Adipocyte (in vitro differentiated cells): ENCODE results near the gene LBH.
A peak's percentile ranks its signal among the peaks of the same experiment; 100 is the strongest.

ENCODE experiments used
- DNase-seq: peaks from one replicate; pipeline ENCODE4 v3.0.0-alpha.2; 2015; ENCODE audit warnings: low read depth
- H3K27me3 ChIP-seq: replicated peaks from 2 replicates; pipeline ENCODE4 v1.7.0; 2013; ENCODE audit warnings: mild to moderate bottlenecking, low read length, moderate library complexity; ENCODE audit not compliant: control insufficient read depth, insufficient read depth
- H3K36me3 ChIP-seq: 2 replicates; pipeline ENCODE4 v1.7.0; 2013; ENCODE audit warnings: low read length, mild to moderate bottlenecking, moderate library complexity; ENCODE audit not compliant: control insufficient read depth, insufficient read depth, severe bottlenecking
- H3K4me1 ChIP-seq: 2 replicates; pipeline ENCODE4 v1.7.0; 2013; ENCODE audit warnings: mild to moderate bottlenecking, low read length, moderate library complexity; ENCODE audit not compliant: control insufficient read depth, insufficient read depth
- H3K4me3 ChIP-seq: 2 replicates; pipeline ENCODE4 v1.7.0; 2013; ENCODE audit warnings: mild to moderate bottlenecking, low read length, moderate library complexity
- H3K9ac ChIP-seq: 2 replicates; pipeline ENCODE4 v1.7.0; 2013; ENCODE audit warnings: mild to moderate bottlenecking, low read length, moderate library complexity
- H3K9me3 ChIP-seq: 2 replicates; pipeline ENCODE4 v1.7.0; 2013; ENCODE audit warnings: mild to moderate bottlenecking, low read length, moderate library complexity; ENCODE audit not compliant: control insufficient read depth

Gene LBH

GRCh38 chr2:30217644-30218337 lies 13.5 kb upstream of the LBH start:
- no peaks in the 10 kb centered on the region for H3K9me3 ChIP-seq
- no peak overlapping the region for H3K4me3 ChIP-seq
- DNase-seq, result no peak
- H3K36me3 ChIP-seq, result no peaks in the 10 kb centered on the region
- peaks cover 45% of the 10 kb centered on the region for H3K27me3 ChIP-seq
- H3K9ac ChIP-seq, result no peak overlapping the region
- H3K4me1 ChIP-seq, result peaks cover 15% of the 10 kb centered on the region

GRCh38 chr2:30218338-30218713 lies 13.0 kb upstream of the LBH start:
- H3K9me3 ChIP-seq, result no peaks in the 10 kb centered on the region
- H3K27me3 ChIP-seq, result peaks cover 45% of the 10 kb centered on the region
- no peak for DNase-seq
- no peaks in the 10 kb centered on the region for H3K36me3 ChIP-seq
- no peak overlapping the region for H3K4me3 ChIP-seq
- no peak overlapping the region for H3K9ac ChIP-seq
- peaks cover 15% of the 10 kb centered on the region for H3K4me1 ChIP-seq

GRCh38 chr2:30218814-30219213 lies 12.5 kb upstream of the LBH start:
- DNase-seq, result no peak
- peaks cover 15% of the 10 kb centered on the region for H3K4me1 ChIP-seq
- H3K9ac ChIP-seq, result no peak overlapping the region
- peaks cover 42% of the 10 kb centered on the region for H3K27me3 ChIP-seq
- no peak overlapping the region for H3K4me3 ChIP-seq
- no peaks in the 10 kb centered on the region for H3K36me3 ChIP-seq
- no peaks in the 10 kb centered on the region for H3K9me3 ChIP-seq

GRCh38 chr2:30219886-30220875 lies 11.2 kb upstream of the LBH start:
- Histone ChIP-seq H3K27me3 (peaks cover 42% of the 10 kb centered on the region), H3K9me3 (no peaks in the 10 kb centered on the region), H3K4me1 (peaks cover 15% of the 10 kb centered on the region), H3K9ac (no peak overlapping the region), H3K4me3 (no peak overlapping the region), H3K36me3 (no peaks in the 10 kb centered on the region)
- DNase-seq, result no peak

GRCh38 chr2:30221531-30221930 lies 9.8 kb upstream of the LBH start:
- H3K36me3 ChIP-seq, result no peaks in the 10 kb centered on the region
- DNase-seq, result no peak
- H3K27me3 ChIP-seq, result peaks cover 42% of the 10 kb centered on the region
- no peak overlapping the region for H3K9ac ChIP-seq
- no peaks in the 10 kb centered on the region for H3K9me3 ChIP-seq
- H3K4me1 ChIP-seq, result peaks cover 19% of the 10 kb centered on the region
- no peak overlapping the region for H3K4me3 ChIP-seq

GRCh38 chr2:30222031-30222430 lies 9.3 kb upstream of the LBH start:
- Histone ChIP-seq H3K27me3 (peaks cover 42% of the 10 kb centered on the region), H3K36me3 (no peaks in the 10 kb centered on the region), H3K4me1 (peaks cover 17% of the 10 kb centered on the region), H3K9ac (no peak overlapping the region), H3K9me3 (no peaks in the 10 kb centered on the region), H3K4me3 (no peak overlapping the region)
- DNase-seq, result no peak

GRCh38 chr2:30222636-30223360 lies 8.5 kb upstream of the LBH start:
- no peak overlapping the region for H3K4me3 ChIP-seq
- H3K27me3 ChIP-seq, result peaks cover 42% of the 10 kb centered on the region
- no peak for DNase-seq

GRCh38 chr2:30223413-30223874 lies 7.9 kb upstream of the LBH start:
- peaks cover 17% of the 10 kb centered on the region for H3K4me1 ChIP-seq
- DNase-seq, result no peak
- no peaks in the 10 kb centered on the region for H3K9me3 ChIP-seq
- H3K9ac ChIP-seq, result no peak overlapping the region
- peaks cover 38% of the 10 kb centered on the region for H3K27me3 ChIP-seq
- H3K4me3 ChIP-seq, result no peak overlapping the region
- no peaks in the 10 kb centered on the region for H3K36me3 ChIP-seq

More at GRCh38 chr2:30222636-30223360, 8.5 kb upstream of the LBH start:
- H3K36me3 ChIP-seq, result no peaks in the 10 kb centered on the region
- H3K4me1 ChIP-seq, result peaks cover 17% of the 10 kb centered on the region
- no peaks in the 10 kb centered on the region for H3K9me3 ChIP-seq
- H3K9ac ChIP-seq, result no peak overlapping the region

- Histone ChIP-seq H3K4me1 (peaks cover 17% of the 10 kb centered on the region), H3K36me3 (no peaks in the 10 kb centered on the region), H3K27me3 (peaks cover 31% of the 10 kb centered on the region), H3K9me3 (no peaks in the 10 kb centered on the region), H3K9ac (no peak overlapping the region), H3K4me3 (no peak overlapping the region)
- DNase-seq, result no peak
Measured at GRCh38 chr2:30224151-30224550, 7.2 kb upstream of the LBH start.

GRCh38 chr2:30225131-30225762 lies 6.1 kb upstream of the LBH start:
- DNase-seq, result peak; percentile 74

More at GRCh38 chr2:30225131-30225762, 6.1 kb upstream of the LBH start:
- H3K27me3 ChIP-seq, result peaks cover 24% of the 10 kb centered on the region
- no peaks in the 10 kb centered on the region for H3K36me3 ChIP-seq
- H3K9me3 ChIP-seq, result no peaks in the 10 kb centered on the region
- peaks cover 17% of the 10 kb centered on the region for H3K4me1 ChIP-seq
- peak overlapping the region; percentile 56 for H3K9ac ChIP-seq
- H3K4me3 ChIP-seq, result peak overlapping the region; percentile 66
